Stomach (tissue), 4 donors: ENCODE data around the gene SORCS3.

Experiments used
- POLR2A ChIP-seq, 4 donors: fragments of 450-650 bp; IDR thresholded peaks; one replicate each; pipeline ENCODE4 v1.6.1; 2016; ENCODE audit warnings: antibody characterized with exemption in 4 of 4, control low read depth in 2 of 4, mild to moderate bottlenecking in 1 of 4, moderate library complexity in 1 of 4
- TF ChIP-seq, protein P1 (sequence below), 7 experiments: fragments of 450-650 bp in 4 of 7; fragments of 200-600 bp in 3 of 7; sonication (generic) in 3 of 7; IDR thresholded peaks; one replicate each; pipeline ENCODE4 v1.5.1; 2016 to 2019; ENCODE audit warnings: antibody characterized with exemption in 7 of 7, control low read depth in 2 of 7, mild to moderate bottlenecking in 1 of 7

DNA sequence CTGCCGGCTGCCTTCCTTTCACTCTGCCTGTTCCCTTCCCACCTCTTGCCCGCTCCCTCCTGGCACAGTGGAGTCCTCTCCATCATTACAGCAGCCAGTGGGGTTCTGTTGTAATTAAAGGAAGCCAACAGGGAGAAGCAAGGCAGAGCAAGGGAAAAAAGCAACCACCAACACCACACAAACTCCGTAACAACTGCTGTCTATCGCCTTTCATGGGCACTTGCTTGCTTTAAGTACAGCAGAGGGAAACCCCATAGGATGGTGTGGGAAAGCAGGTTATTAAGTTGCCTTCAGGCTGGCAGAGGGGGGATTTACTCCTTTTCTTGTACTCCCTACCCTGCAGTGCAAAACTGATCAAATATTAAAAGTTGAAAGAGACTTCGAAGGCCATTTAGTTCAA, 22.0 kb downstream of the SORCS3 start:
- TF ChIP-seq, protein P1, sequence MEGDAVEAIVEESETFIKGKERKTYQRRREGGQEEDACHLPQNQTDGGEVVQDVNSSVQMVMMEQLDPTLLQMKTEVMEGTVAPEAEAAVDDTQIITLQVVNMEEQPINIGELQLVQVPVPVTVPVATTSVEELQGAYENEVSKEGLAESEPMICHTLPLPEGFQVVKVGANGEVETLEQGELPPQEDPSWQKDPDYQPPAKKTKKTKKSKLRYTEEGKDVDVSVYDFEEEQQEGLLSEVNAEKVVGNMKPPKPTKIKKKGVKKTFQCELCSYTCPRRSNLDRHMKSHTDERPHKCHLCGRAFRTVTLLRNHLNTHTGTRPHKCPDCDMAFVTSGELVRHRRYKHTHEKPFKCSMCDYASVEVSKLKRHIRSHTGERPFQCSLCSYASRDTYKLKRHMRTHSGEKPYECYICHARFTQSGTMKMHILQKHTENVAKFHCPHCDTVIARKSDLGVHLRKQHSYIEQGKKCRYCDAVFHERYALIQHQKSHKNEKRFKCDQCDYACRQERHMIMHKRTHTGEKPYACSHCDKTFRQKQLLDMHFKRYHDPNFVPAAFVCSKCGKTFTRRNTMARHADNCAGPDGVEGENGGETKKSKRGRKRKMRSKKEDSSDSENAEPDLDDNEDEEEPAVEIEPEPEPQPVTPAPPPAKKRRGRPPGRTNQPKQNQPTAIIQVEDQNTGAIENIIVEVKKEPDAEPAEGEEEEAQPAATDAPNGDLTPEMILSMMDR (IDR thresholded peaks at IDR 0.05): no peak
- TF ChIP-seq POLR2A (IDR thresholded peaks at IDR 0.05): no peak
